ENCODE measurements around the gene HAP1.
"Not testable (repeated sequence)": the region's sequence is repeated elsewhere in the genome, so short reads cannot be mapped to it uniquely, and the experiment has no call there.

The HAP1 gene

DNA sequence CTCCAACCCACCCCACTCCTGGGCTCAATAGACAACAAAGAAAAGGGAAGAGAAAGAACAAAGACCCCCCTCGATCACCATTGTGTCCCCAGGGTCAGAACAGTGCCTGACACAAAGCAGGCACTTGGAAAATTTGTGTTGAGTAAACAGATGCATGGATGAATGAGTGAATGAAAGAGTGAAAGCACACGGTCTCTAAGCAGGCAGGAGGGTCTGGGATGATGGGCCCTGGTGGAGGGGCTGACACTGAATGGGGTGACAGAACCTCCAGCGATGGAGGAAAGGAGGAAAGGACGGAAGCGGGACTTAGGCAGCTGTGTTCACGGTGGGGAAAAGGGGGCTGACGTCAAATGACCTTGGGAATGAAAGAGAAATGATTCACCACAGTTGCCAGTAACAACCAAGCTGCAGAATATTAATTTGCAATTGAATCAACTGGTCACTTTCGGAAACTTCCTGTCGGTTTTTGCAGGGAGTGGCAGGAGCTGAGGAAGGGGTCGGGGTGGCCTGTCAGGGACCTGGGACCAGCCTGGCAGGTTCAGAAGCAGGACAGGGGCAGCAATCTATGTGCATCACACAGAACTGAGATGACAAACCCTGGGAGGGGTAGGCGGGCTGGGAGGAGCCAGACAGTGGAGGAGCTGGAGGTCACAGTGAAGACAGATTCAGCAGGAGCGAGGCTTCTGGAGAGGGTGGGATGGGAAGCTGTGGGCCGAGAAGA is 29.0 kb downstream of the HAP1 start:
- ChIA-PET POLR2A (interaction anchor here (1.2 kb wide), 1 partner anchor 17 kb away, joined by 5 read pairs; no protein-coding TSS in a partner anchor), CTCF (interaction anchor here (1.3 to 9.0 kb wide), 2 partner anchors 9 to 106 kb away, joined by 4 to 114 read pairs; partner anchors contain the start of gene P3H4)

DNA sequence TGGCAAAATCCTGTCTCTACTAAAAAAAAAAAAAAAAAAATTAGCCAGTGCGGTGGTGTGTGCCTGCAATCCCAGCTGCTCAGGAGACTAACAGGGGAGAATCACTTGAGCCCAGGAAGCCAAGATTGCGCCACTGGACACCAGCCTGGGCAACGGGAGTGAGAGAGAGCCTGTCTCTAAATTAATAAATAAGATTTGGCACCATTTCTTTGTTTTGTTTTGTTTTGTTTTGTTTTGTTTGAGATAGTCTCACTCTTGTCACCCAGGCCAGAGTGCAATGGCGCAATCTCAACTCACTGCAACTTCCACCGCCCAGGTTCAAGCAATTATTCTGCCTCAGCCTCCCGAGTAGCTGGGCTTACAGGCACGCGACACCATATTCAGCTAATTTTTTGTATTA is 31.7 kb downstream of the HAP1 start:
- no peak for DNase-seq (ENCODE audit: low read depth, low spot score)
- no peak for TF ChIP-seq CTCF (IDR thresholded peaks at IDR 0.05; ENCODE audit: insufficient read depth, low read length, missing control alignments)
- ChIA-PET CTCF (no interaction called here), POLR2A (interaction anchor here (1.6 kb wide), 1 partner anchor 14 kb away, joined by 4 read pairs; the partner anchor contains the start of gene EIF1)
- no peak overlapping the region for H3K4me3 ChIP-seq (ENCODE audit: low read depth, low read length)

More for the DNA sequence above, 29.0 kb downstream of the HAP1 start:
- H3K4me3 ChIP-seq (ENCODE audit: low read depth, low read length), result no peak overlapping the region
- no peak for TF ChIP-seq CTCF (IDR thresholded peaks at IDR 0.05; ENCODE audit: insufficient read depth, low read length, missing control alignments)
- DNase-seq (ENCODE audit: low read depth, low spot score), result no peak

DNA sequence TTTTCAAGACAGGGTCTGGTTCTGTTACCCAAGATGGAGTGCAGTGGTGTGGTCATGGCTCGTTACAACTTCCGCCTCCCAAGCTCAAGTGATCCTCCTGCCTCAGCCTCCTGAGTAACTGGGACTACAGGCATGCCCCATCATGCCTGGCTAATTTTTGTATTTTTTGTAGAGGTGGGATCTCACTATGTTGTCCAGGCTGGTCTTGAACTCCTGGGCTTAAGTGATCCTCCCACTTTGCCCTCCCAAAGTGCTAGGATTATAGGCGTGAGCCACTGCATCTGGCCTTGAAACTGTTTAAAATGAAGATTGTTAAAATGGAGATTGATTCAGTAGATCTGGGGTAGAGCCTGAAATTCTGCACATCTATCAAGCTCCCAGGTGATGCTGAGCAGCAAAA is 33.6 kb downstream of the HAP1 start:
- not testable (repeated sequence) for DNase-seq (ENCODE audit: low read depth, low spot score); H3K4me3 ChIP-seq (ENCODE audit: low read depth, low read length)
- CTCF ChIA-PET, result interaction anchor here (0.8 kb wide), 1 partner anchor 11 kb away, joined by 3 read pairs; no protein-coding TSS in a partner anchor
- POLR2A ChIA-PET, result interaction anchor here (1.4 kb wide), 1 partner anchor 13 kb away, joined by 4 read pairs; no protein-coding TSS in a partner anchor

DNA sequence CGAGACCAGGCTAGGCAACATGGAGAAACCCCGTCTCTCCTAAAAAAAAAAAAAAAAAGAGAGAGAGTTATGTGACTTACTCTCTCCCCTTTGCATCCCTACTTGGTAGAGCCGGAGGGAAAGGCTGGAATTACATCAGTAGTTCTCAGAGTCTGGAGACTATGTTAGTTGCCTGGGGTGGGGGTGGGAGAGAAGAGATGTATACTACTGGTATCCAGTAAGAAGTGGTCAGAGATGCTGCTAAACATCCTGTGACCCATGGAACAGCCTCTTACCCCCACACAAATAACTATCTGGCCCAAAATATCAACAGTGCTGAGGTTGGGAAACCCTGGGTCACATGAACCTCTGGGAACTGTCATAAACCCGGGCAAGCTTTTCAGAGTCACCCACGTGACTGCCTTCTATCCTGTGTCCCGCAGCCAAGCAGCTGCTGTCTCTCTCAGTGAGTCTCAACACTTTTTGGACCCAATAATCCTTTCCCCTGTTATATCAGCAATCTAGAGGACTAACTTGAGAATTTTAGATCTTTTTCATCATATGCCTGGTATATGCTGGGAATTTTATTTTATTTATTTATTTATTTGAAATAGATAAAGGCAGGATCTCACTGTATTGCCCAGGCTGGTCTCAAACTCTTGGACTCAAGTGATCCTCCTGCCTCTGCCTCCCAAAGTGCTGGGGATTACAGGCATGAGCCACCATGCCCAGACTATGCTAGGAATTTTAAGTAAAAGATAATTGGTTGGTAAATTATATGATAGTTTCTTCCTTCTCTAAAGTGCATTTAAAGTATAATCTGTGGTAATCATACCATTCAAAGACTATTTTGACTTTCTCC is 37.1 kb downstream of the HAP1 start:
- no peak overlapping the region for H3K4me3 ChIP-seq (ENCODE audit: low read depth, low read length)
- ChIA-PET CTCF (interaction anchor here (1.0 to 6.9 kb wide), 2 partner anchors 9 to 11 kb away, joined by 3 to 114 read pairs; partner anchors contain the start of gene GAST), POLR2A (no interaction called here)
- TF ChIP-seq CTCF (IDR thresholded peaks at IDR 0.05; ENCODE audit: insufficient read depth, low read length, missing control alignments), result no peak
- no peak for DNase-seq (ENCODE audit: low read depth, low spot score)

DNA sequence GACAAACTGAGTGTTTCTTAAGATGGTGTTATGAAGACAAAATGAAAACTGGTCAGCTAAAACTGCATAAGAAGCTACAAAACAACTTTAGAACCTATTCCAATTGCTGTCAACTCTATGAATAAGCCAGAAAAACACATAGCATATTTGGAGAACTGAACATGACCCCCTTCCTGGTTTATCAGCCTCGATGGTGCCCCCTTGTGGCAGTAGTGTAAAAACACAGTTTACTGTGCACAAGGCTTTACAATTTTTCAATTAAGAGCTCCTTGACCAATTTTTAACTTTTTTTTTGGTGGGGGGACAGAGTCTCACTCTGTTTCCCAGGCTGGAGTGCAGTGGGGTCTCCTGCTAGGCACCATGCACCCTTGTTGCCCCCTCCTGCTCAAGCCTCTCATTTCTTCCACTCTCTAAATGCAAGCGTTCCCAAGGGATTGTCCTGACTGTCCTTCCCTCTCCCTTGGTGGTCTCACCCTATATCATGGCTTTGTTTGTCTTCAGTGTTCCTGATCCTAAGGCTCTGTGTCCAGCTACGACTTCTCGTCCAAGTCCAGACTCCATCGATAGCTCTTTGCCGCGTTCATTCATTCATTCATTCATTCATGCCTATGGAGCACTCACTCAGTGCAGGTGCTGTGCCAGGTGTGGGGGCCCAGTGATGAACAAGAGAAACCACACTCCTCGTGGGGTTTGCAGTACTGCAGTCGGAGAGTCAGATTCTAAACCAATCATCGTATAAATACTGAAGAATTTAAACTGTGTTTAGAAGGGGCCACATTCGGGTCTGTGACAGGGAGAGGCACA is 38.3 kb downstream of the HAP1 start:
- CTCF ChIA-PET, result interaction anchor here (0.5 to 6.9 kb wide), 37 partner anchors 10 to 1774 kb away, joined by 3 to 114 read pairs (median 4); partner anchors contain the start of genes GAST, HAP1, KRT14 and P3H4
- peak; percentile 65 for TF ChIP-seq CTCF (IDR thresholded peaks at IDR 0.05; ENCODE audit: insufficient read depth, low read length, missing control alignments)
- POLR2A ChIA-PET, result interaction anchor here (1.0 kb wide), 1 partner anchor 12 kb away, joined by 5 read pairs; no protein-coding TSS in a partner anchor
- H3K4me3 ChIP-seq (ENCODE audit: low read depth, low read length), result no peak overlapping the region
- no peak for DNase-seq (ENCODE audit: low read depth, low spot score)

GRCh38 chr17:41695134-41695661 is 39.2 kb downstream of the HAP1 start:
- TF ChIP-seq CTCF (IDR thresholded peaks at IDR 0.05; ENCODE audit: insufficient read depth, low read length, missing control alignments), result no peak
- CTCF ChIA-PET, result interaction anchor here (0.7 to 6.9 kb wide), 23 partner anchors 9 to 176 kb away, joined by 3 to 114 read pairs (median 6); partner anchors contain the start of genes GAST, KRT14 and P3H4
- no peak for DNase-seq (ENCODE audit: low read depth, low spot score)
- no peak overlapping the region for H3K4me3 ChIP-seq (ENCODE audit: low read depth, low read length)
- POLR2A ChIA-PET, result no interaction called here

Measured in AG04449 (cell line).